Omental fat pad (tissue), 4 donors: ENCODE results near the gene RASSF4. TPM values are rescaled to one million over a fixed set of nuclear protein-coding genes. Genes with fewer than 3 reads are reported as not detected.

Experiments used
- ATAC-seq: fragments of 150-250 bp; one replicate; pipeline ENCODE4 v1.9.1; 2016; ENCODE audit warnings: mild to moderate bottlenecking, moderate library complexity; ENCODE audit not compliant: low FRiP score
- DNase-seq: peaks from one replicate; pipeline ENCODE4 v3.0.0-alpha.2; 2019; ENCODE audit warnings: low spot score
- total RNA-seq, 4 donors: library from RNA; depleted of rRNA; stranded (reverse); fragments of >200 nt; gene quantifications; one replicate each; pipeline ENCODE4 v1.1.0, GENCODE V29; 2016
- TF ChIP-seq, protein P1 (sequence below), 3 donors: fragments of 450-650 bp; IDR thresholded peaks; one replicate each; pipeline ENCODE4 v1.5.1; 2016 to 2017; ENCODE audit warnings: antibody characterized with exemption in 3 of 3, mild to moderate bottlenecking in 3 of 3, moderate library complexity in 2 of 3

RASSF4 gene
- total RNA-seq, 4 donors from 2014 or later = 75.1 to 229 (median 142) TPM

DNA sequence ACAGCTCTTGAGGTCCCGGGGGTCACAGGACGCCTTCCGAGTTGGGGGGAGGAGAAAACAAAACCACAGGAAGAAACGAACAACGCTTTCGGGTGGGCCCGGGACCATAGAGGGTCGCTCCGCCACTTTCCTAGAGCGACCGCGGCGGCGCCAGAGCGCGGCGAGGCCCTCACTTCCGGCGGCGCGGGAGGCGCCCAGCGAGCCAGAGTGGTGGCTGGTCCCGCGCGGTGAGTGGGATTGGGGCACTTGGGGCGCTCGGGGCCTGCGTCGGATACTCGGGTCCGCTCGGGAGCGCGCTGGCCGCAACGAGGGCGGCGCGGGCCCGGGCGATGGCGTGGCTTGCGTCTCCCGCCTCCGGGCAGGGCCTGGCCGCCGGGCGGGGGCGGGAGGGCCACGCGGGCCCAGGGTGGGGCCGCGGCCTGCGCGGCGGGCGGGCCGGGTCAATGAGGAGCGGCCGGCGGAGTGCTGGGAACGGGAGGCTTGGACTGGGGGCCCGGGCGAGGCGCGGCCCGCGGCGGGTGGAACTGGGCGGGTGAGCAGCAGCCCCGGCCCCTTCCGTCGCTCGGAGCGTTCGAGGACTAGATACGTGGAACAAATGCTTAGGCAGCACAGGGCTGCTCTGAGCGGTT is 41.3 kb downstream of the RASSF4 start, which contains the start of gene ZNF22:
ZNF22 (plus strand) TSS at position 172 of the 629 bp plus-strand sequence. CDS start 2,446 bp downstream, outside the sequence.
- TF ChIP-seq, protein P1, sequence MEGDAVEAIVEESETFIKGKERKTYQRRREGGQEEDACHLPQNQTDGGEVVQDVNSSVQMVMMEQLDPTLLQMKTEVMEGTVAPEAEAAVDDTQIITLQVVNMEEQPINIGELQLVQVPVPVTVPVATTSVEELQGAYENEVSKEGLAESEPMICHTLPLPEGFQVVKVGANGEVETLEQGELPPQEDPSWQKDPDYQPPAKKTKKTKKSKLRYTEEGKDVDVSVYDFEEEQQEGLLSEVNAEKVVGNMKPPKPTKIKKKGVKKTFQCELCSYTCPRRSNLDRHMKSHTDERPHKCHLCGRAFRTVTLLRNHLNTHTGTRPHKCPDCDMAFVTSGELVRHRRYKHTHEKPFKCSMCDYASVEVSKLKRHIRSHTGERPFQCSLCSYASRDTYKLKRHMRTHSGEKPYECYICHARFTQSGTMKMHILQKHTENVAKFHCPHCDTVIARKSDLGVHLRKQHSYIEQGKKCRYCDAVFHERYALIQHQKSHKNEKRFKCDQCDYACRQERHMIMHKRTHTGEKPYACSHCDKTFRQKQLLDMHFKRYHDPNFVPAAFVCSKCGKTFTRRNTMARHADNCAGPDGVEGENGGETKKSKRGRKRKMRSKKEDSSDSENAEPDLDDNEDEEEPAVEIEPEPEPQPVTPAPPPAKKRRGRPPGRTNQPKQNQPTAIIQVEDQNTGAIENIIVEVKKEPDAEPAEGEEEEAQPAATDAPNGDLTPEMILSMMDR (IDR thresholded peaks at IDR 0.05) = no peak
- no peak for DNase-seq
- ATAC-seq = peak; percentile 85

DNA sequence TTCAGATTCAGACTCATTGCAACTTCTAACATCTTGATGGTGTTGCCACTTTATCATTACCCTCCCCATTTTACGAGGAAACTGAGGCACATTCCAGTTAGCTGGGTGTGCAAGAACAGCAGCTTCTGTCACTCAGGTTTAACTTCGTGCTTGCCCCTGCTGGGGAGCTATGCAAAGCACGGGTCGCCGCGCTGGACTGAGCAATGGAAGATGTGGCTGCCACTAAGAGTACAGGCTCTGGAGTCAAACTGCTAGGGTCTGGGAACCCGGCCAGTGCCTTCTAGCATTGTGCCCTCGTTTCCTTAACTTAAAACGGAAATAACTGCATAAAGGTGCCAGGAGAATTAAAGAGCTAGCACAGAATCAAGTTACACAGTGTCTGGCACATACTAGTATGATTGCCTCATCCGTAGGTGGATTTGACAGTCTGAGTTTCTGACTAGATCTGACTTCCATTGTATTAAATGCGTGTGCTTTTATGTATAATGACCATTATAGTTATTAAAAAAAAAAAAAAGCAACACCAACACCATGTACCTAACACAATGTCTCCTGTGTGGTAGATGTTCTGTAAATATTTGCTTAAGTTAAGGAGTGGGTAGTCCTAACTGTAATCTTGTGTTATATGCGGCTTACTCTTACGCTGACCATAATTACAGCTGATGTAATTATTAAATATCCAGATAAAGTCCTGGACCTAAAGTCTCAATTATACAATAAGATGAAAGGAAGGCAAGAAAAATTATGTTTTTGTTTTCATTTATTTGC is 42.0 kb downstream of the RASSF4 start:
- ATAC-seq (peak; percentile 58), DNase-seq (no peak)
- TF ChIP-seq, protein P1 (IDR thresholded peaks at IDR 0.05) = no peak

DNA sequence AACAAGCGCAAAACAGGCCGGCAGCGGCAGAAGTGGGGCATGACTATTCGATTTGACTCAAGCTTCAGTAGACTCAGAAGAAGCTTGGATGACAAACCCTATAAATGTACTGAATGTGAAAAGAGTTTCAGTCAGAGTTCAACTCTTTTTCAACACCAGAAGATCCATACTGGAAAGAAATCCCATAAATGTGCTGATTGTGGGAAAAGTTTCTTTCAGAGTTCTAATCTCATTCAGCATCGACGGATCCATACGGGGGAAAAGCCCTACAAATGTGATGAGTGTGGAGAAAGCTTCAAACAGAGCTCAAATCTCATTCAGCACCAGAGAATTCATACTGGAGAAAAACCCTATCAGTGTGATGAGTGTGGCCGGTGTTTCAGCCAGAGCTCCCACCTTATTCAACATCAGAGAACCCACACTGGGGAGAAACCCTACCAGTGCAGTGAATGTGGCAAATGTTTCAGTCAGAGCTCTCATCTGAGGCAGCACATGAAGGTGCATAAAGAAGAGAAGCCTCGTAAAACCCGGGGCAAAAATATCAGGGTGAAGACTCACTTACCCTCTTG is 43.9 kb downstream of the RASSF4 start:
- no peak for ATAC-seq

DNA sequence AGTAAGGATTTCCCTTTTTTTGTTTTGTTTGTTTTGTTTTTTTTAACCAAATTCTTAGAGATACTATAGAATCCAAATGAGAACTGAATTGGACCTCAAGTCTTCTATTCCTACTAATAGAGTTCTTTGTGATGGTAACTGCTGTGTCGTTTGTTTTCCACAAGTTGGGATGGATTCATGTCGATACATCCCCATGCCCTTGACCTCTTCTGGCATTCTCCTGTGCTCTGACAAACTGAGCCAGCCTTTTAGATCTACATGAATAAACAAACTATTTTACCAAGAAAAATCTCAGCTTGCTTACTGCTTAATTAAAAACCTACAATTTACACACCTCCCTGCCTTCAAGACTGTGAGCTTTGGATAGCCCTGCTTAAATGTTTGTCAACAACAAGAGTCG is 45.1 kb downstream of the RASSF4 start:
- TF ChIP-seq, protein P1 (IDR thresholded peaks at IDR 0.05) = no peak
- no peak for DNase-seq
- ATAC-seq = no peak

More for the DNA sequence above, 43.9 kb downstream of the RASSF4 start:
- no peak for DNase-seq
- TF ChIP-seq, protein P1 (IDR thresholded peaks at IDR 0.05) = no peak

DNA sequence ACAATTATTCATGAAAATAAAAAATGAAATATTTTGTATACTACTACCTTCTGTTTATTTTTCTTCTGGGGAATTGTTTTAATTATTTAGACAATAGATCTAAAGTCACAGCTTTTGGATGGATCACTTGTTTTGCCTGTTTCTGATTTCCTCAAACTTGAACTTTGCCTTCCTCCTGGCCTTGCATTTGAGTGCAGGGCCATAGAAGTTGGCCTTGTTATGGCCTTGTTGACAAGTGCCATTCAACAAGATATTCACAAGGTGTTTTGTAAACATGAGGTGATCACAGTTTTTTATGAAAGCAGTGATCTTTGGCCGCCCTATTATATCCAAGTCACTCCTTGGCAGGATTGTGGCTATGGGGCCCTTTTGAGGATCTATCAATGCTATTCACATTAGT is 45.7 kb downstream of the RASSF4 start:
- ATAC-seq = no peak
- TF ChIP-seq, protein P1 (IDR thresholded peaks at IDR 0.05) = no peak
- no peak for DNase-seq

DNA sequence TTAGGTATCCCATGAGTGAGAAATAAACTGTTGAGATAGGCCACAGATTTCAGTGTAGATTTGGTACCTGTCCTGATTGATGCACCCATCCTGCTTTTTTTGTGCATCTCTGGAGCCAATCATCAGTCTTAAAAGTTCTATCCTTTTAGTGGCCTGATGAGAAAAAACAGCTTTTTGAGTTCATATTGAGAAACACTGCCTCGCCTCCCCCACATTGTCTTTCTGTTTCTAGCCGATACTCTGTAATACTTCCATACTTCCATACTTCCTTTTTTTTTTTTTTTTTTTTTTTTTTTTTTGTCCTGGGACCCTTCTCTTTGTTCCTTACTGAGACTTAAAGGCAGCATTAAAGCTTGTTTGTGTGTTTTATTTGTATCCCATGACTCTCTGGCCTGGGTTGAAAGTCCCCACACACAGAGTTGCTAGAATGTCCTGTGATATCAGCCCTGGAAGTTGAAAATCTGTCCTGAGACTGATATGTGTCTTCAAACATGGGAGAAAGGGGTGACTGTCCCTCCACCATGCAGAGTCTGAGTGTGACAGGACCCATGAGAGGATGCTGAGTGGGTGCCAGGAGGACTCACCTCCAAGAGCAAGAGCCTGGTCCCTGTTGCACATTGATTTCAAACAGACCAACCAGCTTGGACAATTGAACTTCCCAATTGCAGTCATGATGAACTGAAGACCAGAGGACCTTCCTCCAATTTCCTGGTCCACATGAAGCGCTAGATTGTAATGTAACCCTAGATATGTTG is 46.9 kb downstream of the RASSF4 start:
- no peak for ATAC-seq
- no peak for DNase-seq
- TF ChIP-seq, protein P1 (IDR thresholded peaks at IDR 0.05) = no peak
